IPS-NIHi7 (cell line): ENCODE results near the gene PYY.
"Not testable (repeated sequence)": the region's sequence is repeated elsewhere in the genome, so short reads cannot be mapped to it uniquely, and the experiment has no call there.

Experiments used
- DNase-seq: peaks from one replicate; pipeline ENCODE4 v3.0.0; 2012; ENCODE audit warnings: mixed read lengths; ENCODE audit errors: extremely low spot score

PYY gene

DNA sequence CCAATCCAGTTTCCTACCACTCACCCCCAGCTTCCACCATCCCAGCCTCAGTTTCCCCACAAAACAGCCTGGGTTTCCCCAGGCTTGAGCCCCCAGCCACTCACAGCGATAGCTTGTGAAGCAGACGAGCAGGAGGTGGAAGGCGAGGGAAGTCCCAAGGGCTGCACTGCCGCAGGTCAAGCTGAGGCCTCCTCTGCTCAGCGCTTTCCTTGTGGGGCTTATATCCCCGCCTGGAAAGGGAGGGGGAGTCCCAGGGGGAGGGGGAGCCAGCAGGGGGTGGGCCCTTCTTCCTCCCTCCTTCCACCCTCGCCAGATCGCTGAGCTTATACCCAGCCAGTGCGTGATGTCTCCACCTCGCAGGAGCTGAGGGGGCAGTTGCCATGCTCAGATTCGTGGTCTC is at the start of gene PYY:
Gene PYY, minus strand, starts transcription at position 195 of the 400 bp plus-strand sequence. CDS start 457 bp downstream, outside the sequence.
- DNase-seq, result peak; percentile 35

DNA sequence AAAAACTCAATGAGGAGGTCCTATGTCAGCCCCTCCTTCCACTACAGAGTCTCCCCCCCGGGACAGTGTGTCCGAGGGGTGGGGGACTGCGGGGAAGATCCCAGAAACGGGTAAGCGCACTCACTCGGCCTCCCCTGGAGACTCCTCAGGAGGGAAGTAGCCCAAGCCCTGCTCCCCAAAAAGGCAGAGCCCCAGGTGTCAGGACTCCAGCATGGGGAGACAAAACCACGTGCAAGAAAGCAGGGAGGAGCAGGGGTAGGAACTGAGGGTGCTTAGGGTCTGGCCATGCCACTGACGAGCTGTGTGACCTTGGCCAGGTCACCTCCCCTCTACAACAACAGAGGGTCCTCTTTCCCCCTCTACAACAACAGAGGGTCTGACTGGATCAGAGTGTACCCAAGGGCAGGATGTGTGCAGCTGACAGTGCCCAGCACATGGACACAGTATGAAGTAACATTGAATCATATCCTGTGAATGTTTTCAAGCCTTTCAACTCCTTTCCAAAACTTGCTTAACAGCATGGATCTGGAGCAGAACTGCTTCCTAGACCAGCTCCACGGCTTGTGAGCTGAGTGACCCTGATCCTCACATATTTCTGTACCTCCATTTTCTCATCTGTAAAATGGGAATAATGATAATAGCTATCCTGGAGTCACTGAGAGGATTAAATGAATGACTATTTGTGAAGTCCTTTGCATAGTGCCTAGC is 48.6 kb upstream of the PYY start:
- DNase-seq, result no peak

DNA sequence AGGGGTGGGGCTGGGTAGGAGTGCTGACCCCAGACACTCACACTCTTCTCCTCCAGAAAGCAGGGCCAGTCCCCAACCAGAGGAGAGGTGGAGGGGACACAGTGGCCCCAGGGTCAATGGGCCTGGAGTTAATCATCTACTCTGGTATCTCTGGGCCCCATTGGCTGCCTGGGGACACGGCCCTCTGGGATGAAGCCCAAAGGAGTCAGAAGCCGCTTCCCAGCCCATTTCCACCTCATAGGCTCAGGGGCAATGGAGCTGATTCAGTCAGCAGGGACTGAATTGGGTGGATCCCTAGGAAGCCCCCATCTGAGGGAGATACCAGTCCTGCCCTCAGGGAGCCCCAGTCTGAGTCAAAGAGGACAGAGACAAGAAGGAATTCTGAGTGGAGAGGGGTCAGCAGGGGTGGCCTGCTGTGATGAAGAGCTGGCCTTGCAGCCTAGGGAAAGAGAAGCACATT is 47.8 kb upstream of the PYY start:
- DNase-seq, result no peak

DNA sequence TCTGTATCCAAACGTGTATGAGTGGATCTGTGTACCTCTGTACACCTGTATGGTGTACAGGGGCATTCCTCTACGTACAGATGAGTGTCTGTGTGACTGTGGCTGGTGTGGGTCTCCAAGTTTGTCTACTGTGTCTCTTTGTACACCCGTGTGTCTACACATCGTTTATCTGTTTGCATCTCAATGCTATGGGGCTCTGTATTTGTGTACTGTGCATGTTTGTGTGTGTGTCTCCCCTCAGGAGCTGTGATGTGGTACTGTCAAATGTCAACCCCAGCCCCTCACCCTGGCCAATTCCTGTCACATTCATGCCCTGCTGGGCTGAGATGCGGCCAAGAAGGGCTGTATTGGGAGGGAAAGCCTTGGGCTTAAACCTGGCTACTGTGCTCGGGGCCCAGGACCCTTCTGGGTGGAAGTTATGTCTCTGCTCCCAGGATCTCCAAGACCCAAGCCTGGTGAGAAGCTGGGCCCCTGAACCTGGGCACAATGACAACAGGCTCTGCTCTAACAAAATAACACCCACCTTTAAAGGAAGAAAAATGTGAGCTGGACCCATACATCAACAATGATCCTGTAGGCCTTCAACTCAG is 47.2 kb upstream of the PYY start:
- no peak for DNase-seq

DNA sequence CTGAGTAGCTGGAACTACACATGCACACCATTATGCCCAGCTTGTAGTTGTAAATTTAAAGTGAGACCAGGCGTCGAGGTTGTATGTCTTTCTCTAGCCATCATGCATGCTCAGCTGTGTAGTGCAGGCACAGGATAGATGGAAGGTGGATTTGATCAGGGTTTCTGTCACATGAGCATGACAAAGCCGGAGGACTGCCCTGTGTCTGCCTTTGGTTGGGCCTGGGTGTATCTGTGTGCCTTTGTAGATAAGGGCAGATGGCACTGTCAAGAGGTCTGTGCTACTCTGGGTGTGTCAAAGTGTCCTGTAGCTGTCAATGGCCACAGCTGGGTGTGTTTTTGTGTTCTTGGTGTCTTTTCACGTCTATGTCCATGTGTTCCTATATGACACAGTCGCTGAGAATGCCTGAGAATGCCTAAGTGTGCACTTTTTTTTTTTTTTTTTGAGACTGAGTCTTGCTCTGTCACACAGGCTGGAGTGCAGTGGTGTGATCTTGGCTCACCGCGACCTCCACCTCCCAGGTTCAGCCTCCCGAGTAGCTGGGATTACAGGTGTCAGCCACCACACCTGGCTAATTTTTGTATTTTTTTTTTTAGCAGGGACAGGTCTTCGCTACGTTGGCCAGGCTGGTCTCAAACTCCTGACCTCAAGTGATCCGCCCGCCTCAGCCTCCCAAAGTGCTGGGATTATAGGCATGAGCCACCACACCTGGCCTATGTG is 46.6 kb upstream of the PYY start:
- DNase-seq, result no peak

DNA sequence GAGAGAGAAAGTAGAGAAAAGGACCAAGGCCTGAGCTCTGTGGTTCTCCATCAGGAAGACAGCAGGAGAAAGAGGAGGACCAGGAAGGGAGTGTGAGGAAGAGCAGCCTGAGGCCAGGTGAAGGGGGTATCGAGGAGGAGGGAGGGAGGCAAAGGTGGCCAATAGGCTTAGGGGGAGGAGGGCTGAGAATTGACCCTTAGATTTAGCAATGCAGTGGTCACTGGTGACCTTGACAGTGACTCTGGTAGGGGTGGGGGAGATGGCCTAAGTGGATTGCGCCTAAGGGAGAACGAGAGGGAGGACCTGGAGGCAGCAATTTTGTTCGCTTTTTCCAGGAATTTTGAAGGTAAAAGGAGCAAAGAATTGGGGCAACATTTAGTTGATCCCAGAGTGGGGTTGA is 45.3 kb upstream of the PYY start:
- no peak for DNase-seq

DNA sequence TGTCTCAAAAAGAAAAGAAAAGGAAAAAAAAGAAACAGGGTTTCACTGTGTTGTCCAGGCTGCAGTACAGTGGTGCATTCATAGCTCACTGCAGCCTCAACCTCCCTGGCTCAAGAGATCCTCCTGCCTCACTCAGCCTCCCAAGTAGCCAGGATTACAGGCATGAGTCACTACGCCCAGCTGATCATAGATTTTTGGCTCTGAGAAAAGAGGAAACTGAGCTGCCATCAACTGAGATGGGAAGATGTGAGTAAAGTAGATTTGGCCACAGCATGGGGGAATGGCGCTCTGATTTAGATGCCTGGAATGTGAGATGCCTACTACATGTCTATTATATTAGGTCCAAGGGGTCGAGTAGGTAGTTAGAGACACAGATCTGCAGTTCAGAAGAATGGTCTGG is 44.8 kb upstream of the PYY start:
- DNase-seq, result no peak

DNA sequence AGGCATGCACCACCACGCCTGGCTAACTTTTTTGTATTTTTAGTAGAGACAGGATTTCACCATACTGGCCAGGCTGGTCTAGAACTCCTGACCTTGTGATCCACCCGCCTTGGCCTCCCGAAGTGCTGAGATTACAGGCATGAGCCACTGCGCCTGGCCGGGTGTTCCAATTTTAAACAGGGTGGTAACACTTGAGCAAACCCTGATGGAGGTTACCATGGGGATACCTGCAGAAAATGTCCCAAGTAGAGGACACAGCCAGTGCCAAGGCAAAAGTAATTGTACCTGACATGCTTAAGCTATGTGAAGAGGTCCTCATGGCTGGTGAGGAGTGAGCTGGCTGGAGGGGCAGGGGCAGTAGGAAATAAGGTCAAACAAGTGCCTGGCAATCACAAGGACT is 43.4 kb upstream of the PYY start:
- not testable (repeated sequence) for DNase-seq

DNA sequence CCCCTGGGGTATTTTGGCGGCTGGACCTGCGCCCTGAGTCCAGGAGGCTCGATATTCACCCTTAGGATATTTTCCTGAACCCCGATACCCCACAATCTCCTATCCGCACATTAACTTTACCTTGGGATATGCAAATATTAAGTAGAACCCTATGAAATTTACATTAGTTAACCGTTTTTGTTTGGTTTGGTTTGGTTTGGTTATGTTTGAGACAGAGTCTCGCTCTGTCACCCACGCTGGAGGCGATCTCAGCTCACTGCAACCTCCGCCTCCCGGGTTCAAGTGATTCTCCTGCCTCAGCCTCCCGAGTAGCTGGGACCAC is 41.4 kb upstream of the PYY start:
- no peak for DNase-seq

DNA sequence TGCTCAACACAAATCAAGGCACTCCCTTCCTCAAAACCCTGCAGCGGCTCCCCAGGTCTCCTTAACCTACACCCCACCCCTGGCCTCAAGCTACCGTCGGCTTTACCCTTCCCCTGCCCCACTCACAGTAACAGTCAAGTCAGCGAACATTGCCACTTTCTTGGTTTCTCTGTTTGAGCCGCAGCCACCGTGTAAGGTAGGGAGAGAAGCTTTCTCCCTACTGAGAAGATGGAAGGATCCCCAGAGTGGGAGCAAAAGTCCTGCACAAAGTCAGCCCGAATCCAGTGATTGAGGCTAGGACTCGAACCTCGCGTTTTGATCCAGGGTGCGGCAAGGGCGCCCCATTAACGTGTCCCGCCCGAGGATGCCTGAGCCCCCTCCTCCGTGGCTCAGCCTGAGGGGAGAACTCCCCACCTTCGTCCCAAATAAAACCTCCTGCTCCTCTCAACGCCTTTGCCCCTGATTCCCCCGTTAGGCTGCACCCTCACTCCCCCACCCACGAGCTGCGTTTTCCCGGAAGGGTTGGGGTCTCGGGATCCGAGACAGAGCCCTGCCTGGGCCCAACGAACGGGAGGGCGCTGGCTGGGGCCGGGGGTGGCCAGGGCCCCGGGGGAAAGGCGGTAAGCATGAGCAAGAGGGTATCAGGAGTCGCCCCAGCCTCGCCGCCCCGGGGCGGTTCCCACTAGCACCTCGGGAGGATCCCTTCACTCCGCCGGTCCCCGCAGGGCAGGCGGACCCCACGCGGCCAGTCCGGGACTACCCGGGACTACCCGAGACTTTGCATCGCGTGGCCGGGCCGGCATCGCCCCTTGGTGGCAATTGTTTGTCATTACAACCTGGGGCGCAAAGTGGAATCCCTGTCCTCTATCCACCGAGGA is 40.8 kb upstream of the PYY start:
- DNase-seq, result peak; percentile 79

DNA sequence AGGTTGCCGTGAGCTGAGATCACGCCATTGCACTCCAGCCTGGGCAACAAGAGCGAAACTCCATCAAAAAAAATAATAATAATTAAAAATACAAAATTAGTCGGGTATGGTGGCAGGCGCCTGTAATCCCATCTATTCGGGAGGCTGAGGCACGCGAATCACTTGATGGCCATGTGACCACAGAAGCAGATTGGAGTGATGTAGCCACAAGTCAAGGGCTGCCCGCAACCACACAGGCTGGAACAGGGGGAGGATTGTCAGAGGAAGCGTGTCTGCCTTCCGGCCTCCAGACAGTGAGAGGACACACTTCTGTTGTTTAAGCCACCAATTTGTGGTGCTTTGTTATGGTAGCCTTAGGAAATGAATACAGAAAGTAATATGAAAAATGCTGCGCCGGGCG is 38.9 kb upstream of the PYY start:
- no peak for DNase-seq

DNA sequence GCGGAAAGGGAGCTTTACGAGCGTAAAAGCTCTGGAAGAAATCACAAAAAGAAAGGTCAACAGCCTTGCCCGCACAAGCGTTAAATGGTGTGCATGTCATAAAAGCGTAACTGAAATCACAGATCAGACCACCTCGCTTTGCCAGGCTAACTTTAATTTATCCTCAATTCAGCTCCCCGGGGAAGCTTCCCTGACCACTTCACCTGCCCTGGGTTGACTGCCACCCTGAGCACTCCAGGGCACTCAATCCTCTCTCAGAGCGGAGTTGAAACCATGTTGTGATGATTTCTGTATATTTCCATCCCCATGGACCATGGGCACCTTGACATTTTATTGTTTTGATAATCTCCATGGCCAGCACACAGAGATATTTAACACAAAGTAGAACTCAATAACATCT is 34.6 kb upstream of the PYY start:
- no peak for DNase-seq

DNA sequence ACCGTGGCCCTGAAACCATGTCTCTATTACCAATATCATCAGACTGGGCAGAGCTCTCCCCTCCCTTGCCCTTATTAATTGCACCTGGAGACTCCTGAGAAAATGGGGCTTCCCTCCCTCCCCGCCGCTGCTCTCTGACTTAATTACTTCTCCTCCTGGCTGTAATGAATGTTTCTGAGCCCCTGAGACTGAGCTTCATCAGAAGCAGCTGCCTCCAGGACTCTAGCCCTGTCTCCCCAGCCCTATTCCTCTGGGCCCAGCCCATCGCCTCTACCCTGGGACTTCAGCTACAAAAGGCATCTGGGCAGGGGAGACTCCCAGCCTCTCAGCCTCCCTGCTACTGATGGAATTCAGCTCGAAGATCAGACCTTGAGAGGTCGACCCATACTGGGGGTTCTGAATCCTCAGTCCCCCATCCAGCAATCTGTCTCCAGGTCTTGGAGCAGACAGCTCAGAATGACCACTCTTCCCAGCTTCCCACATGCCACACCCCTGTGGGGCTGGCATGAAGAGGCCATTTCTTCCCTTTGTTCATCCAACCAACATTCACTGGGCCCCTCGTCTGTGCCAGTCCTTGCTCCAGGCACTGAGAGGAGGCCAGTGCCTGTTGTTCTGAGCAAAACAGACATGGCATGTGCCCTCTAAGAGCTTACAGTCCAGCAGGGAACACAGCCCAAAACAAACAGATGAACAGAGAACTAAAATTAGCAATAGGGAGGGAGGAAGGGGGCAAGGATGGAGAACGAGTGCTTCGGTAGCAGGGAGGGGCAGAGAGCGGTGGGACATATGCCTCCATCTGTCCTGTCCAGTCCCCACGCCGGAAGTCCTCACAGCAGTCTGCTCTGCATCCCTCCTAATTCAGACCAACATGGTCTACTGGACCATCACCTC is 33.6 kb upstream of the PYY start:
- peak; percentile 4 for DNase-seq

DNA sequence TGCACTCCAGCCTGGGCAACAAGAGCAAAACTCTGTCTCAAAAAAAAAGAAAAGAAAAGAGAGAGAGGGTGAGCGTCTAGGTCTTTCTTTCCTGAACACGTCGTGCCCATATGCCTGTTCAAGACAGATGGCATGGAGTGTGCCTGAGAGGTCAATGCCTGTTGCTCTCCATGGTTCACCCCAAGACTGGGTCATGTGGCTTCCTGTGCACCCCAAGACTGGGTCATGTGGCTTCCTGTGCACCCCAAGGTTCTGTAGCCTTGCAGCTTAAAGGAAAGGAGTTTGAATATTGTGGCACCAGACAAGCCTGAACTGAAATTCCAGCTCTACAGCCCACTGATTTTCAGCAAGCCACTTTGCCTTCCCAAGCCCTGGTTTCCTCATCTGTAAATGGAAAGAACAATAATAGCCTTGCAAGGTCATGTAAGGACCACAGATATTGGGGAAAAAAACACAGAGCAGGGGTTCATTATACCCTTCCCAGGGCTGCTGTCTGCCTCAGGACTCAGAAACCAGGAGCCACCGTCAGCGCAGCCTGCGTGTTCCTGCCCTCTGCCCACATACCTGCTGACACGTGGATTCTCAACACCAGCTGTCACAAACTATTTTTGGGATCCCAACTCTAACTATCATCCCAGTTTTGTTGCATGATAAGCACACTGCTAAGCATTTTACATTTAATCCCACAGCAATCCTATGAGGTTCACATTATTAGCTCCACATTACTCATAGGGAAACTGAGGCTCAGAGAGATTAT is 32.7 kb upstream of the PYY start:
- peak; percentile 3 for DNase-seq

DNA sequence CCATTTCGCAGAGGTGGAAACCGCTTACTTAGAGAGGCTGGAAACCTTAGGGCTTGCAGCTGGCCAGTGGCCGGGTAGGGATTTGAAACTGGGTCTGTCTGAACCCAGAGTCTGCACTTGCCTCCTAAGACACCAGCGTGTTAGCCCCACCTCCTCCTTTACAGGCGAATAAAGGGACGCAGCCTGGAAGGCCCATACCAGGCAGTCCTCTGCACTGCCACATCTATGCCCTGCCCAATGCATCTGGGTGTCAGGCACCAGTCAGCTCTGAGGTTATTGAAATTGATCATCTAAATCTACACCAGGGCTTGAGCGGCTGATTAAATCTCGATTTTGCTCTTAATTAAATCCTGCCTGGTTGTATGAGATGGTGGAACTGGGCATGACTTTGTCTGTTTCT is 30.8 kb upstream of the PYY start:
- peak; percentile 26 for DNase-seq

DNA sequence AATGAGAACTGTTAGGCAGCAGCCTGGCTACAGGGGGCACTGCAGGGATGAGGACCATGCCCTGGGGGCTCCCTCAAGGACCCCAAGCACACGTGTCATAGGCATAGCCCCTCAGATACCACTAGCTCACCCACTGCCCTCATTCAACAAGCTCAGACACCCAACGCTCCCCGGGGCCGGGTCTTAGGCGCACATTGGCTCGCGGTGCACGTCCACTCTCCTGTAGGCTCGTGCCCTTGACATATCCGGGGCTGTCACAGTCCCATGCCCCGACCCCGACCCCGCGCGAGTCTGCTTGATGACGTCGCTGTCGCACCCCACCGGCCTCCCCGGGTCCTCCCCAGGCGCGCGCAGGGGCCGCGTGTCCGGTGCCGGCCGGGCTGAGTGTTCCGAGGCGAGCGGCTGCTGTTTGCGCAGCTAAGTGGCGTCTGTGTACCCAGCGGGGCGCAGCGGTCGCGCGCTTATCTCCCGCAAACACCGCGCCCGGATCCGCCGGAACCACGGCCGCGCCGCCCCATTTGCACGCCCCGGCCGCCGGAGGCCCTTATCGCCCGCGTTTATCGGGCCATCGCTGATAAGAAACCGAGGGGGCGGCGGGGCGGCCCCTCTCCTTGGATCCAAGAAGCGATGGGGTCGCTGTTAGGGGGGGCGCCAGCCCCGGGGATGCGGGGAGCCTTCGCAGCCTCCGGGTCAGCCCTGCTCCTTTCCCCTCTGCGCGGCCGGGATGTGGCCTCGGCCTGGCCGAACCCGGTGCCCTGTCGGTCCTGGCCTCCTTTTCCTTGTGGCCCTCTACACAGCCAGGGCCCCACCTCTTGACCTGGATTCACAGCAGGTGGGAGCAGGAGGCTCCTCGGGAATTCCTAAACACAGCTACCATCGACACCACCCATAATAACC is 30.0 kb upstream of the PYY start:
- DNase-seq, result peak; percentile 69

DNA sequence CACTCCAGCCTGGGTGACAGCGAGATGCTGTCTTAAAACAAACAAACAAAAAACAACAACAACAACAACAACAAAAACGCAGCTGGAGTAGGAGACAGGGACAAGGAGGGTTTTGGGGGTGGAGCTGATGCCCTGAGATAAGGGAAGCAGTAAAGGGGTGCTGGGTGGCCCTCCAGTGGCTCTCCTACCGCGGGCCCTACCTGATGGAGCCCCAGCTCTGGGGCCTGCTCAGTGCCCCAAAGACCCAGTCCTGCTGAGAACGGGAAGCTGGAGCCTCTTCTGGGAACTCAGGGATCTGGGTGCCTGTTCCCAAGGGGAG is 29.4 kb upstream of the PYY start:
- no peak for DNase-seq

DNA sequence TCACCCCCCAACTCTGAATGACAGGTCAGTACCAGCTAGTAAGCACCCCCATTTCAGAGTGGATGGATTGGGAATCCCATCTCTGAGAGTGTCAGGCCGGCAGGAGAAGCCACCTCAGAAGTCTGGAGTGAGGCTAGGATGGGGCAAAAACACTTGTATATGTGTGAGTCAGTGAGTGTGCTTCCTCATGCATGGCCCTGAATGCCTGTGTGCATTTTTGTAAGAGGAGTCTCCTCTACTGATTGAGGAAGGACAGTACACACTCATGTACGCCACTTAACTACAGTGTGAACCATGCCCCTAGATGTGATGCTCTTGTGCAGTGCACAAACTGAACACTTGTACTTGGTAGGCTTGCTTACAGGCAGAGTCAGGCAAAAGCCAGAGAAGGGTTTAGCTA is 28.4 kb upstream of the PYY start:
- DNase-seq, result no peak

DNA sequence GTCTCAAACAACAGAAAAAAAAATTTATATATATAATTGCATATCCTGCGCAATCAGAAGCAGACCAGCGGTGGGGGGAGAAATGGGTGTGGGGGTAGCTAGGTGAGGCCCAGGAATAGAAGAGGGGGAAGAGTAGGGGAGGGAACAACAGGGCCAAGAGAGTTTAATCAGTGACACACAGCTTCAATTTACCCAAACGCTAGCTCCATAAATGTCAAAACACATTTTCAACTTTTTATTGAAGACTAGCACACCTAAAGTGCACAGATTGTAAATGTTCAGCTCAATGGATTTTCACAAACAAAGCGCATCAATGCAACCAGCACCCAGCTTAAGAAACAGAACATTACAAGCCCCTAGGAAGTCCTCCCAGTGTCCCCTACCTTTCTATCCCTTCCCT is 25.9 kb upstream of the PYY start:
- DNase-seq, result no peak

DNA sequence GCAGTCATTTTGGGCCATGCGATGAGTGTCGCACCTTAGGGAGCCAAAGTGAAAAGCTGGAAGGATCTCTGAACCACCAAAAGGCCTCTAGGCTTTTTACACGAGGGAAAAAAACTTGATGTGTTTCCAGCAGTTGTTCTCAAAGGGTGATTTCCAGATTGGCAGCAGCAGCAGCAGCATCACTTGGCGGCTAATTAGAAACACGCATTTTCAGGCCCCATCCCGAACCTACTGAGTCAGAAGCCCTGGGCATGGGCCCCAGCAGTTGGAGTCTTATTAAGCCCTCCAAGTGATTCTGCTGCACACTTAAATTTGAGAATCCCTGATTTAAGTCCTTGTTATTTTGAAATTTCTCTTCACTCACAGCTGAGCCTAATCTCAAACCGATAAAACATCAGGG is 25.3 kb upstream of the PYY start:
- no peak for DNase-seq
